ENCODE data around the gene BPIFA3. TPM values are rescaled to one million over a fixed set of nuclear protein-coding genes. Genes with fewer than 3 reads are reported as not detected.

Gene BPIFA3
- total RNA-seq, 1 experiment from 2014 or later, result not detected

GRCh38 chr20:33259371-33259770 is 42.2 kb downstream of the BPIFA3 start:
- no peak for DNase-seq (ENCODE audit: low read depth)

GRCh38 chr20:33261465-33261864 is 44.3 kb downstream of the BPIFA3 start:
- peak; percentile 17 for DNase-seq (ENCODE audit: low read depth)

- peak; percentile 71 for DNase-seq (ENCODE audit: low read depth)
Observed at GRCh38 chr20:33262658-33263065, 45.5 kb downstream of the BPIFA3 start.

- DNase-seq (ENCODE audit: low read depth), result no peak
Observed at GRCh38 chr20:33263784-33264183, 46.6 kb downstream of the BPIFA3 start.

- no peak for DNase-seq (ENCODE audit: low read depth)
Observed at GRCh38 chr20:33267701-33268100, 50.5 kb downstream of the BPIFA3 start.

- no peak for DNase-seq (ENCODE audit: low read depth)
Observed at GRCh38 chr20:33272155-33272873, 55.2 kb downstream of the BPIFA3 start.

- no peak for DNase-seq (ENCODE audit: low read depth)
Observed at GRCh38 chr20:33273117-33273851, 56.1 kb downstream of the BPIFA3 start.

GRCh38 chr20:33275215-33275614 is 58.1 kb downstream of the BPIFA3 start:
- no peak for DNase-seq (ENCODE audit: low read depth)

- DNase-seq (ENCODE audit: low read depth), result no peak
Observed at GRCh38 chr20:33275871-33276270, 58.7 kb downstream of the BPIFA3 start.

- DNase-seq (ENCODE audit: low read depth), result no peak
Observed at GRCh38 chr20:33276303-33277113, 59.4 kb downstream of the BPIFA3 start.

Other genes starting within 250 kb of the BPIFA3 start
- not detected in 2 replicates for gene SUN5, start 212.9 kb upstream of the BPIFA3 start, total RNA-seq (2014; rRNA removed)
- gene BPIFB2, start 209.6 kb upstream of the BPIFA3 start, total RNA-seq (2014; rRNA removed), result not detected in 2 replicates
- gene BPIFB6, start 185.7 kb upstream of the BPIFA3 start, total RNA-seq (2014; rRNA removed), result not detected in 2 replicates
- not detected in 2 replicates for gene BPIFB3, start 163.4 kb upstream of the BPIFA3 start, total RNA-seq (2014; rRNA removed)
- not detected in 2 replicates for gene BPIFB4, start 137.7 kb upstream of the BPIFA3 start, total RNA-seq (2014; rRNA removed)
- not detected in 2 replicates for gene BPIFA2, start 49.2 kb upstream of the BPIFA3 start, total RNA-seq (2014; rRNA removed)
- gene BPIFA1, start 18.6 kb downstream of the BPIFA3 start, total RNA-seq (2014; rRNA removed), result not detected in 2 replicates
- not detected in 2 replicates for gene BPIFB1, start 65.9 kb downstream of the BPIFA3 start, total RNA-seq (2014; rRNA removed)
- 23.5 and 29.0 TPM in 2 replicates for gene CDK5RAP1, start 184.2 kb downstream of the BPIFA3 start, total RNA-seq (2014; rRNA removed)
- 26.2 and 29.7 TPM in 2 replicates for gene SNTA1, start 226.4 kb downstream of the BPIFA3 start, total RNA-seq (2014; rRNA removed)

All from LHCN-M2 (cell line).